Choroid plexus epithelial cell (primary cell): Measurements from ENCODE around the gene ARAP3.

ENCODE experiments used
- DNase-seq: peaks from one replicate; pipeline ENCODE4 v3.0.0-alpha.2; 2010; ENCODE audit warnings: low read depth
- H3K4me3 ChIP-seq: 2 replicates; pipeline ENCODE4 v1.5.1; 2011; ENCODE audit warnings: low read depth, mild to moderate bottlenecking, control low read depth, low read length, moderate library complexity
- CTCF ChIP-seq: conservative IDR thresholded peaks from 2 replicates; pipeline ENCODE4 v1.5.1; 2011; ENCODE audit warnings: low read depth, mild to moderate bottlenecking, control low read depth, inconsistent platforms, low read length, moderate library complexity

The ARAP3 gene

GRCh38 chr5:141716009-141716408 is 34.0 kb upstream of the ARAP3 start:
- H3K4me3 ChIP-seq = no peak overlapping the region
- TF ChIP-seq CTCF = no peak

GRCh38 chr5:141715346-141715905 is 33.4 kb upstream of the ARAP3 start:
- TF ChIP-seq CTCF = no peak
- DNase-seq = no peak
- H3K4me3 ChIP-seq = no peak overlapping the region

More at GRCh38 chr5:141716009-141716408, 34.0 kb upstream of the ARAP3 start:
- DNase-seq = peak; percentile 19

GRCh38 chr5:141714542-141715310 is 32.7 kb upstream of the ARAP3 start:
- TF ChIP-seq CTCF = no peak
- no peak for DNase-seq
- no peak overlapping the region for H3K4me3 ChIP-seq

GRCh38 chr5:141713616-141714309 is 31.7 kb upstream of the ARAP3 start:
- no peak for TF ChIP-seq CTCF
- peak; percentile 18 for DNase-seq
- no peak overlapping the region for H3K4me3 ChIP-seq

- H3K4me3 ChIP-seq = no peak overlapping the region
- no peak for TF ChIP-seq CTCF
- DNase-seq = no peak
Observed at GRCh38 chr5:141711687-141712086, 29.7 kb upstream of the ARAP3 start.

GRCh38 chr5:141709699-141710267 is 27.8 kb upstream of the ARAP3 start:
- H3K4me3 ChIP-seq = no peak overlapping the region
- TF ChIP-seq CTCF = no peak

More at GRCh38 chr5:141709699-141710267, 27.8 kb upstream of the ARAP3 start:
- DNase-seq = no peak
